H9 (cell line): ENCODE results near the gene ASXL1. TPM values are rescaled to one million over a fixed set of nuclear protein-coding genes. Genes with fewer than 3 reads are reported as not detected.

Source experiments
- DNase-seq: peaks from one replicate; pipeline ENCODE4 v3.0.0-alpha.2; 2017
- H2AFZ ChIP-seq: one replicate; pipeline ENCODE4 v1.6.1; 2013; ENCODE audit warnings: mild to moderate bottlenecking, low read length, control low read depth, moderate library complexity
- H2AK5ac ChIP-seq: 2 replicates; pipeline ENCODE4 v1.6.1; 2013; ENCODE audit warnings: low read length, control low read depth, mixed read lengths; ENCODE audit not compliant: insufficient read length
- H2BK120ac ChIP-seq: one replicate; pipeline ENCODE4 v1.6.1; 2013; ENCODE audit warnings: low read depth, mild to moderate bottlenecking, low read length, control low read depth, inconsistent platforms; ENCODE audit not compliant: poor library complexity, severe bottlenecking
- H2BK12ac ChIP-seq: 2 replicates; pipeline ENCODE4 v1.6.1; 2013; ENCODE audit warnings: low read length, control low read depth, mixed read lengths, low read depth; ENCODE audit not compliant: insufficient read length
- H2BK15ac ChIP-seq: 2 replicates; pipeline ENCODE4 v1.6.1; 2013; ENCODE audit warnings: low read depth, low read length, control low read depth
- H2BK20ac ChIP-seq: one replicate; pipeline ENCODE4 v1.6.1; 2013; ENCODE audit warnings: low read depth, mild to moderate bottlenecking, low read length, control low read depth, inconsistent platforms; ENCODE audit not compliant: poor library complexity, severe bottlenecking
- H2BK5ac ChIP-seq: 2 replicates; pipeline ENCODE4 v1.6.1; 2013; ENCODE audit warnings: low read length, control low read depth, mixed read lengths; ENCODE audit not compliant: insufficient read length
- H3K14ac ChIP-seq: 2 replicates; pipeline ENCODE4 v1.6.1; 2013; ENCODE audit warnings: low read length, control low read depth; ENCODE audit not compliant: insufficient read depth
- H3K18ac ChIP-seq: 2 replicates; pipeline ENCODE4 v1.6.1; 2013; ENCODE audit warnings: low read depth, mild to moderate bottlenecking, mixed read lengths, low read length, control low read depth; ENCODE audit not compliant: insufficient read length
- H3K23ac ChIP-seq: 2 replicates; pipeline ENCODE4 v1.6.1; 2013; ENCODE audit warnings: low read length, control low read depth, mixed read lengths, low read depth; ENCODE audit not compliant: insufficient read length
- H3K23me2 ChIP-seq: 2 replicates; pipeline ENCODE4 v1.6.1; 2013; ENCODE audit warnings: low read depth, mild to moderate bottlenecking, mixed read lengths, low read length, control low read depth; ENCODE audit not compliant: insufficient read length, poor library complexity, severe bottlenecking
- H3K27ac ChIP-seq: 2 replicates; pipeline ENCODE4 v1.5.1; 2013; ENCODE audit warnings: low read length, control low read depth, mixed read lengths, low read depth; ENCODE audit not compliant: insufficient read length
- H3K27me3 ChIP-seq: 2 replicates; pipeline ENCODE4 v1.6.1; 2013; ENCODE audit warnings: low read length, control low read depth, inconsistent platforms; ENCODE audit not compliant: insufficient read depth
- H3K4ac ChIP-seq: 2 replicates; pipeline ENCODE4 v1.6.1; 2013; ENCODE audit warnings: low read depth, mild to moderate bottlenecking, control low read depth, inconsistent platforms, low read length, moderate library complexity
- H3K4me1 ChIP-seq: 2 replicates; pipeline ENCODE4 v1.6.1; 2013; ENCODE audit warnings: low read length, control low read depth, inconsistent platforms; ENCODE audit not compliant: insufficient read depth
- H3K4me2 ChIP-seq: 2 replicates; pipeline ENCODE4 v1.6.1; 2013; ENCODE audit warnings: low read length, control low read depth, mixed read lengths; ENCODE audit not compliant: insufficient read length, insufficient read depth
- H3K56ac ChIP-seq: 2 replicates; pipeline ENCODE4 v1.6.1; 2013; ENCODE audit warnings: low read depth, mild to moderate bottlenecking, mixed read lengths, low read length, control low read depth; ENCODE audit not compliant: insufficient read length
- H3K79me1 ChIP-seq: 2 replicates; pipeline ENCODE4 v1.6.1; 2013; ENCODE audit warnings: low read depth, mild to moderate bottlenecking, moderate library complexity, low read length, control low read depth, inconsistent platforms; ENCODE audit not compliant: insufficient read depth, poor library complexity, severe bottlenecking
- H3K79me2 ChIP-seq: 2 replicates; pipeline ENCODE4 v1.6.1; 2013; ENCODE audit warnings: low read length, control low read depth, inconsistent platforms; ENCODE audit not compliant: insufficient read depth
- H3K9ac ChIP-seq: 2 replicates; pipeline ENCODE4 v1.6.1; 2013; ENCODE audit warnings: low read length, control low read depth, mixed read lengths; ENCODE audit not compliant: insufficient read length; ENCODE audit errors: extremely low read depth
- H3K9me3 ChIP-seq: one replicate; pipeline ENCODE4 v1.6.1; 2013; ENCODE audit warnings: low read depth, low read length, inconsistent platforms; ENCODE audit not compliant: control insufficient read depth
- H3T11ph ChIP-seq: one replicate; pipeline ENCODE4 v1.6.1; 2013; ENCODE audit warnings: mild to moderate bottlenecking, low read length, control low read depth, inconsistent platforms
- H4K20me1 ChIP-seq: one replicate; pipeline ENCODE4 v1.6.1; 2013; ENCODE audit not compliant: control insufficient read depth, insufficient read length, insufficient read depth
- H4K5ac ChIP-seq: 2 replicates; pipeline ENCODE4 v1.6.1; 2013; ENCODE audit warnings: low read depth, mild to moderate bottlenecking, mixed read lengths, low read length, control low read depth; ENCODE audit not compliant: insufficient read length
- H4K8ac ChIP-seq: replicated peaks from 2 replicates; pipeline ENCODE4 v1.6.1; 2013; ENCODE audit warnings: low read length, control low read depth, mixed read lengths, low read depth; ENCODE audit not compliant: insufficient read length
- H4K91ac ChIP-seq: 2 replicates; pipeline ENCODE4 v1.6.1; 2013; ENCODE audit warnings: low read depth, mild to moderate bottlenecking, moderate library complexity, mixed read lengths, low read length, control low read depth; ENCODE audit not compliant: insufficient read length
- H3K27ac Mint-ChIP-seq, 3 experiments: 2 replicates in 2 of 3; 3 replicates in 1 of 3; pipeline ENCODE4 v1.8.0; 2020 to 2021; ENCODE audit warnings: mixed read lengths in 3 of 3, mild to moderate bottlenecking in 1 of 3, moderate library complexity in 1 of 3
- H3K27me3 Mint-ChIP-seq: 2 replicates; pipeline ENCODE4 v1.8.0; 2021; ENCODE audit warnings: low read depth, mild to moderate bottlenecking, moderate library complexity, mixed read lengths
- H3K36me3 Mint-ChIP-seq, 3 experiments: 2 replicates in 2 of 3; 3 replicates in 1 of 3; pipeline ENCODE4 v1.8.0; 2020 to 2021; ENCODE audit warnings: low read depth in 3 of 3, mixed read lengths in 3 of 3; ENCODE audit not compliant: insufficient read depth in 1 of 3
- H3K4me1 Mint-ChIP-seq, 2 experiments: 2 replicates each; pipeline ENCODE4 v1.8.0; 2020; ENCODE audit warnings: mixed read lengths in 2 of 2
- H3K4me3 Mint-ChIP-seq, 2 experiments: 2 replicates in 1 of 2; 3 replicates in 1 of 2; pipeline ENCODE4 v1.8.0; 2020 to 2021; ENCODE audit warnings: mild to moderate bottlenecking in 2 of 2, mixed read lengths in 2 of 2, moderate library complexity in 1 of 2
- H3K9me3 Mint-ChIP-seq, 2 experiments: 2 replicates in 1 of 2; 3 replicates in 1 of 2; pipeline ENCODE4 v1.8.0; 2020; ENCODE audit warnings: mild to moderate bottlenecking in 2 of 2, mixed read lengths in 2 of 2, moderate library complexity in 1 of 2
- CTCF ChIP-seq: fragments of 200-600 bp; sonication (generic); conservative IDR thresholded peaks from 3 replicates; pipeline ENCODE4 v1.8.0; 2021; ENCODE audit warnings: antibody characterized with exemption, mild to moderate bottlenecking
- WGBS: extraction: QIAGEN DNeasy Blood & Tissue Kit; methylation state at CpG from one replicate; pipeline ENCODE4 v1.1.7; 2013; ENCODE audit warnings: missing lambda C conversion rate, low lambda C conversion rate, mixed read lengths; ENCODE audit not compliant: insufficient read length; ENCODE audit errors: extremely low coverage; 5-methylcytosine and 5-hydroxymethylcytosine counted together
- total RNA-seq: library from RNA; stranded (reverse); gene quantifications from 2 replicates; pipeline ENCODE4 v1.2.1, GENCODE V29; 2021

Gene ASXL1
- total RNA-seq, 1 experiment from 2014 or later = 39.5 TPM

GRCh38 chr20:32315891-32316290, 42.2 kb upstream of the ASXL1 start:
- H3K27ac ChIP-seq = no peak overlapping the region
- H2BK12ac ChIP-seq = no peak overlapping the region
- no peak overlapping the region for H3K56ac ChIP-seq
- H3K23ac ChIP-seq = no peak overlapping the region
- H3T11ph ChIP-seq = no peak overlapping the region
- no peak overlapping the region for H4K5ac ChIP-seq
- no peak overlapping the region for H2BK15ac ChIP-seq
- no peak for TF ChIP-seq CTCF
- H2AK5ac ChIP-seq = no peak overlapping the region
- no peak for DNase-seq
- no peaks in the 10 kb centered on the region for H3K4me1 ChIP-seq
- H2BK20ac ChIP-seq = no peak overlapping the region
- H3K79me2 ChIP-seq = no peaks in the 10 kb centered on the region
- H3K27me3 Mint-ChIP-seq = no peaks in the 10 kb centered on the region
- H3K14ac ChIP-seq = no peak overlapping the region
- H3K9ac ChIP-seq = no peak overlapping the region
- no CpG with 5 or more reads among the region's 2 CpGs for WGBS
- no peaks in the 10 kb centered on the region for H3K9me3 Mint-ChIP-seq
- H4K20me1 ChIP-seq = no peaks in the 10 kb centered on the region
- no peaks in the 10 kb centered on the region for H3K4me1 Mint-ChIP-seq
- no peaks in the 10 kb centered on the region for H3K9me3 ChIP-seq
- no peak overlapping the region for H2BK120ac ChIP-seq
- H3K4me2 ChIP-seq = no peak overlapping the region
- no peak overlapping the region for H4K91ac ChIP-seq
- H3K4ac ChIP-seq = no peak overlapping the region
- H2BK5ac ChIP-seq = no peak overlapping the region
- no peak overlapping the region for H3K4me3 Mint-ChIP-seq
- H3K27ac Mint-ChIP-seq = no peak overlapping the region
- no peaks in the 10 kb centered on the region for H3K23me2 ChIP-seq
- no peak overlapping the region for H4K8ac ChIP-seq
- H3K27me3 ChIP-seq = no peaks in the 10 kb centered on the region
- H3K79me1 ChIP-seq = no peaks in the 10 kb centered on the region
- no peak overlapping the region for H3K18ac ChIP-seq
- peaks cover 0 to 31% (median 23%) of the 10 kb centered on the region in 3 experiments; a peak in 6 of 7 replicates for H3K36me3 Mint-ChIP-seq
- no peak overlapping the region for H2AFZ ChIP-seq
